ENCODE measurements around the gene ZNF217.

DNA sequence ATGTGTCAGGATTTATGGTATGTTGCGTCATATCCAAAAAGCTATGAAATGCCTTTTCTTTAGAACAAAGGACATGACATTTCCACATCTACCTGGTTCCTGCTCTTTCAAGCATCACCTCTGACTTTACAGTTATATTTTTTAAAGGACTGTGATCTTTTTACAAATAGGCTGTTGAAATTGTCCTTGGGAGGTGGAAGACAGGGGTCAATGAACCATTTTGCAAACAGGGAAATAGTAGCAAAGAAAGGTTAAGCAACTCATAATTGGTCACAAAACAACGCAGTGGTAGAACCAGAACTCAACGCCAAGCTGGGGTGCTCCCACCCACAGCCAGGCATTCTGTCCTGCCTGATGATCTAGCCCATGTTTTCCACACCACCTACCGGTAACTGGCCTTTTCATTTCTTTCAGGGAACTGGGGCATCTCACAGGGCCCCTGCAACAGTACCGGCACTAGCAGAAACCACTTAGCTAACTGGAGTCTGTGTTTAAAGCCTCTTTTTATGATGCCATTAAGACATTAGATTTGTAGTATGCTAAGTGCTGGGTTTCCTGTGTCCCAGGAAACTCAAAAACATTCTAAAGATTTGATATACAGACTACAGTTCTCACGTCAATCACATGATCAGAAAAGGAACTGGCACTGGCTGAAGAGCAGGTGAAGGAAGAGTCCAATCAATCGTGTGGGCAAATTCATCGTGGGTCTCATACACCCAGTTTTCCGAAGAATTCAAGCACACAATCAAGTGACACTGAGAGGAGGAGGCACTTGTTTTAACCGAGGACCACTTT lies 13.9 kb downstream of the ZNF217 start:
- no peak for TF ChIP-seq EZH2phosphoT487 (IDR thresholded peaks at IDR 0.05; ENCODE audit: borderline replicate concordance)
- TF ChIP-seq, protein P1, sequence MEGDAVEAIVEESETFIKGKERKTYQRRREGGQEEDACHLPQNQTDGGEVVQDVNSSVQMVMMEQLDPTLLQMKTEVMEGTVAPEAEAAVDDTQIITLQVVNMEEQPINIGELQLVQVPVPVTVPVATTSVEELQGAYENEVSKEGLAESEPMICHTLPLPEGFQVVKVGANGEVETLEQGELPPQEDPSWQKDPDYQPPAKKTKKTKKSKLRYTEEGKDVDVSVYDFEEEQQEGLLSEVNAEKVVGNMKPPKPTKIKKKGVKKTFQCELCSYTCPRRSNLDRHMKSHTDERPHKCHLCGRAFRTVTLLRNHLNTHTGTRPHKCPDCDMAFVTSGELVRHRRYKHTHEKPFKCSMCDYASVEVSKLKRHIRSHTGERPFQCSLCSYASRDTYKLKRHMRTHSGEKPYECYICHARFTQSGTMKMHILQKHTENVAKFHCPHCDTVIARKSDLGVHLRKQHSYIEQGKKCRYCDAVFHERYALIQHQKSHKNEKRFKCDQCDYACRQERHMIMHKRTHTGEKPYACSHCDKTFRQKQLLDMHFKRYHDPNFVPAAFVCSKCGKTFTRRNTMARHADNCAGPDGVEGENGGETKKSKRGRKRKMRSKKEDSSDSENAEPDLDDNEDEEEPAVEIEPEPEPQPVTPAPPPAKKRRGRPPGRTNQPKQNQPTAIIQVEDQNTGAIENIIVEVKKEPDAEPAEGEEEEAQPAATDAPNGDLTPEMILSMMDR (conservative IDR thresholded peaks at IDR 0.05; ENCODE audit: low read length): 0 out of 2 replicates have a peak, but pooled peaks have one; percentile 8

Measured in Loucy (cell line).